ENCODE measurements around the gene NADK.
"Not testable (repeated sequence)": the region's sequence is repeated elsewhere in the genome, so short reads cannot be mapped to it uniquely, and the experiment has no call there.

NADK gene

GRCh38 chr1:1763657-1764621, 14.3 kb downstream of the NADK start:
- DNase-seq, result no peak

- DNase-seq, result no peak
These were observed 16.5 kb downstream of the NADK start for GRCh38 chr1:1761504-1762376.

- no peak for DNase-seq
These were observed 17.6 kb downstream of the NADK start for GRCh38 chr1:1760715-1761114.

- DNase-seq, result no peak
These were observed 18.0 kb downstream of the NADK start for GRCh38 chr1:1760345-1760650.

GRCh38 chr1:1759456-1760344, 18.6 kb downstream of the NADK start:
- no peak for DNase-seq

- DNase-seq, result no peak
These were observed 19.4 kb downstream of the NADK start for GRCh38 chr1:1758692-1759455.

- DNase-seq, result no peak
These were observed 20.1 kb downstream of the NADK start for GRCh38 chr1:1758059-1758621.

GRCh38 chr1:1757422-1758058, 20.7 kb downstream of the NADK start:
- DNase-seq, result no peak

- no peak for DNase-seq
These were observed 21.4 kb downstream of the NADK start for GRCh38 chr1:1756661-1757421.

GRCh38 chr1:1755852-1756251, 22.4 kb downstream of the NADK start:
- DNase-seq, result no peak

- no peak for DNase-seq
These were observed 22.8 kb downstream of the NADK start for GRCh38 chr1:1755426-1755825.

GRCh38 chr1:1754051-1754815, 24.0 kb downstream of the NADK start:
- DNase-seq, result no peak

- DNase-seq, result no peak
These were observed 24.7 kb downstream of the NADK start for GRCh38 chr1:1753607-1754005.

GRCh38 chr1:1752636-1753606, 25.3 kb downstream of the NADK start:
- no peak for DNase-seq

GRCh38 chr1:1752190-1752589, 26.1 kb downstream of the NADK start:
- no peak for DNase-seq

GRCh38 chr1:1749941-1750340, 28.3 kb downstream of the NADK start:
- not testable (repeated sequence) for DNase-seq

- no peak for DNase-seq
These were observed 29.5 kb downstream of the NADK start for GRCh38 chr1:1748686-1749321.

GRCh38 chr1:1746566-1746909, 31.7 kb downstream of the NADK start:
- DNase-seq, result not testable (repeated sequence)
